Stomach (tissue), 4 donors: ENCODE results near the gene SLC24A3.

Experiments
- POLR2AphosphoS5 ChIP-seq, 3 donors: sonication (generic); formaldehyde crosslinking; IDR thresholded peaks; one replicate each; pipeline ENCODE4 v1.6.1; 2016; ENCODE audit warnings: antibody characterized with exemption in 3 of 3
- TF ChIP-seq, protein P1 (sequence below), 7 experiments: fragments of 450-650 bp in 4 of 7; fragments of 200-600 bp in 3 of 7; sonication (generic) in 3 of 7; IDR thresholded peaks; one replicate each; pipeline ENCODE4 v1.5.1; 2016 to 2019; ENCODE audit warnings: antibody characterized with exemption in 7 of 7, control low read depth in 2 of 7, mild to moderate bottlenecking in 1 of 7

DNA sequence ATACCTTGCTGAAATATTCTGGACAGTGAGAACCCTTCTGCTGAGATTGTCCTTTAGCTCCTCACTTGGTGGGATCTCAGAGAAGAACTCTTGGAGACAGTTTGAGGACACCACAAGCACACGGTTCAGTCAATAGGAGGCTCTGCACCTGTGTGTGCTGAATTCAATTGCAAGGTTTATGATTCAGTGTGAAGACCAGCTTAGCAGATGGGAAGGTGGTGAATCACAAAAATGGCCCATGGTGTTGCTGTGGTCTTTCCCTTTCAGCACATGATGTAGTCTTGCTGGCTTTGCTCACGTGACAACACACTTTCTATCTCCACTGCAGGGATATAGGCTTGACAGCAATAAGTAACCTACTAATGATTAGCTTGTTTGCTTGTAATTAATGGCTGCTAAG is 270.3 kb downstream of the SLC24A3 start:
- TF ChIP-seq, protein P1, sequence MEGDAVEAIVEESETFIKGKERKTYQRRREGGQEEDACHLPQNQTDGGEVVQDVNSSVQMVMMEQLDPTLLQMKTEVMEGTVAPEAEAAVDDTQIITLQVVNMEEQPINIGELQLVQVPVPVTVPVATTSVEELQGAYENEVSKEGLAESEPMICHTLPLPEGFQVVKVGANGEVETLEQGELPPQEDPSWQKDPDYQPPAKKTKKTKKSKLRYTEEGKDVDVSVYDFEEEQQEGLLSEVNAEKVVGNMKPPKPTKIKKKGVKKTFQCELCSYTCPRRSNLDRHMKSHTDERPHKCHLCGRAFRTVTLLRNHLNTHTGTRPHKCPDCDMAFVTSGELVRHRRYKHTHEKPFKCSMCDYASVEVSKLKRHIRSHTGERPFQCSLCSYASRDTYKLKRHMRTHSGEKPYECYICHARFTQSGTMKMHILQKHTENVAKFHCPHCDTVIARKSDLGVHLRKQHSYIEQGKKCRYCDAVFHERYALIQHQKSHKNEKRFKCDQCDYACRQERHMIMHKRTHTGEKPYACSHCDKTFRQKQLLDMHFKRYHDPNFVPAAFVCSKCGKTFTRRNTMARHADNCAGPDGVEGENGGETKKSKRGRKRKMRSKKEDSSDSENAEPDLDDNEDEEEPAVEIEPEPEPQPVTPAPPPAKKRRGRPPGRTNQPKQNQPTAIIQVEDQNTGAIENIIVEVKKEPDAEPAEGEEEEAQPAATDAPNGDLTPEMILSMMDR (IDR thresholded peaks at IDR 0.05), result no peak
- TF ChIP-seq POLR2AphosphoS5 (IDR thresholded peaks at IDR 0.05), result no peak
